Measurements from ENCODE around the gene TMCC2.

The TMCC2 gene

GRCh38 chr1:205237526-205238484, 10.1 kb downstream of the TMCC2 start:
- no peaks in the 10 kb centered on the region for H3K9me3 Mint-ChIP-seq
- DNase-seq (no peak), ATAC-seq (replicated peaks) (no peak)
- no peaks in the 10 kb centered on the region for H3K27me3 Mint-ChIP-seq
- peak overlapping the region in 1 of 2 donors; percentile 14 for H3K27ac Mint-ChIP-seq
- H3K4me3 Mint-ChIP-seq: no peak overlapping the region
- no peaks in the 10 kb centered on the region for H3K4me1 Mint-ChIP-seq (ENCODE audit: low read depth in 2 of 2)
- H3K36me3 Mint-ChIP-seq (ENCODE audit: insufficient read depth): no peaks in the 10 kb centered on the region

DNA sequence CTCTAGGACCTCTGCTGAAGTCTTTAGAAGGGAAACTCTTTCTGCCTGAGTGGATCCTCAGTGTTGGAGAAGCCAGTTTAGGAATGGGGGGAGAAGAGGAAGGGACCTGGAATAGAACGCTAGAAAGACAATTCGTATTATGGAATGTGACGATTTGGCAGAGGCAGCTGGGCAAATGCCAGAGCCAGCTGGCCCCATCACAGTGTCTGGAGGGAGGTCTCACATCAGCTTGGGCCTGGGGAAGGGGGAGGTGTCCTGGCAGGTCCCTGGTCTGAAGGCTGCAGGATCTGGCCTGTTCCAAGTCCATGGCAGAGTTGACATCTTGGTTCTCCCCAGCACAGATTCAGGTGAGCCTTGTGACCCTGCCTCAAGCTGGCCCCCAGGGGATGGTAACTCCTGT, 11.3 kb downstream of the TMCC2 start:
- Mint-ChIP-seq H3K4me1 (ENCODE audit: low read depth in 2 of 2) (no peaks in the 10 kb centered on the region), H3K36me3 (ENCODE audit: insufficient read depth) (no peaks in the 10 kb centered on the region), H3K4me3 (no peak overlapping the region), H3K27ac (no peak overlapping the region), H3K27me3 (no peaks in the 10 kb centered on the region), H3K9me3 (no peaks in the 10 kb centered on the region)
- DNase-seq (no peak), ATAC-seq (replicated peaks) (no peak)

GRCh38 chr1:205240118-205240517, 12.4 kb downstream of the TMCC2 start:
- no peaks in the 10 kb centered on the region for H3K9me3 Mint-ChIP-seq
- H3K4me3 Mint-ChIP-seq: no peak overlapping the region
- H3K36me3 Mint-ChIP-seq (ENCODE audit: insufficient read depth): no peaks in the 10 kb centered on the region
- no peaks in the 10 kb centered on the region for H3K4me1 Mint-ChIP-seq (ENCODE audit: low read depth in 2 of 2)
- H3K27me3 Mint-ChIP-seq: no peaks in the 10 kb centered on the region
- ATAC-seq (replicated peaks): no peak
- H3K27ac Mint-ChIP-seq: no peak overlapping the region
- no peak for DNase-seq

DNA sequence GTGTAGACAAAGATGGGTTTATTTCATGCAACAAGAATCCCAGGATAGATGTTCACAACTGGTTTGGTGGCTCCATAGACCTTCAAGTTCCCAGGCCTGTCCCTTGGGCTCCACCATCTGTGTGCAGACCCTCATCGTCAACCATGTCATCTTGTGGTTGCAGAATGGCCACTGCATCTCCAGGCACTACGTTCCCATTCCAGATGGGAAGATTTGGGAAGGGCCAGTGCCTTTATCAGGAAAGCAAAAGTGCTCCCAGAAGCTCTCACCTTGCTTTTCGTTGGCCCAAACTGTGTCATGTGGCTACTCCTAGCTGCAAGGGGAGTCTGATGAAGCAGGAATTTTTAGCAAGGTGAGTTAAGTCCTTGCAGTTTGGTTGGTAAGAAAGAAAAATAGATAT, 12.8 kb downstream of the TMCC2 start:
- Mint-ChIP-seq H3K4me1 (ENCODE audit: low read depth in 2 of 2) (no peaks in the 10 kb centered on the region), H3K27me3 (no peaks in the 10 kb centered on the region), H3K4me3 (no peak overlapping the region), H3K9me3 (no peaks in the 10 kb centered on the region), H3K27ac (no peak overlapping the region), H3K36me3 (ENCODE audit: insufficient read depth) (no peaks in the 10 kb centered on the region)
- DNase-seq (no peak), ATAC-seq (replicated peaks) (no peak)

DNA sequence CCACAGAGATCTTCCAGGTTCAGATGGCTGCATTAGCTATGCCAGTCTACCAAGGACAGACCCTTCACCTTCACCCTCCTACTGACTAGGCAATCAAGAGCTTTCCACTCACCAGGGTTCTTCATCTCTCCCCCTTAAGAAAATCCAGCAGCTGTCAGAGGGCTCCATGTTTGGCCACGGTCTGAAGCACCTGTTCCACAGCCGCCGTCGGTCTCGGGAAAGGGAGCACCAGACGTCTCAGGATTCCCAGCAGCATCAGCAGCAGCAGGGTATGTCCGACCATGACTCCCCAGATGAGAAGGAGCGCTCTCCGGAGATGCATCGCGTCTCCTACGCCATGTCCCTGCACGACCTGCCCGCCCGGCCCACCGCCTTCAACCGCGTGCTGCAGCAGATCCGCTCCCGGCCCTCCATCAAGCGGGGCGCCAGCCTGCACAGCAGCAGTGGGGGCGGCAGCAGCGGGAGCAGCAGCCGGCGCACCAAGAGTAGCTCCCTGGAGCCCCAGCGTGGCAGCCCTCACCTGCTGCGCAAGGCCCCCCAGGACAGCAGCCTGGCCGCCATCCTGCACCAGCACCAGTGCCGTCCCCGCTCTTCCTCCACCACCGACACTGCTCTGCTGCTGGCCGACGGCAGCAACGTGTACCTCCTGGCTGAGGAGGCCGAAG, 13.8 kb downstream of the TMCC2 start:
- no peak overlapping the region for H3K4me3 Mint-ChIP-seq
- no peaks in the 10 kb centered on the region for H3K36me3 Mint-ChIP-seq (ENCODE audit: insufficient read depth)
- no peaks in the 10 kb centered on the region for H3K9me3 Mint-ChIP-seq
- peaks cover 0 to 4% of the 10 kb centered on the region in 2 donors for H3K4me1 Mint-ChIP-seq (ENCODE audit: low read depth in 2 of 2)
- ATAC-seq (replicated peaks): no peak
- H3K27me3 Mint-ChIP-seq: no peaks in the 10 kb centered on the region
- H3K27ac Mint-ChIP-seq: no peak overlapping the region
- DNase-seq: no peak

DNA sequence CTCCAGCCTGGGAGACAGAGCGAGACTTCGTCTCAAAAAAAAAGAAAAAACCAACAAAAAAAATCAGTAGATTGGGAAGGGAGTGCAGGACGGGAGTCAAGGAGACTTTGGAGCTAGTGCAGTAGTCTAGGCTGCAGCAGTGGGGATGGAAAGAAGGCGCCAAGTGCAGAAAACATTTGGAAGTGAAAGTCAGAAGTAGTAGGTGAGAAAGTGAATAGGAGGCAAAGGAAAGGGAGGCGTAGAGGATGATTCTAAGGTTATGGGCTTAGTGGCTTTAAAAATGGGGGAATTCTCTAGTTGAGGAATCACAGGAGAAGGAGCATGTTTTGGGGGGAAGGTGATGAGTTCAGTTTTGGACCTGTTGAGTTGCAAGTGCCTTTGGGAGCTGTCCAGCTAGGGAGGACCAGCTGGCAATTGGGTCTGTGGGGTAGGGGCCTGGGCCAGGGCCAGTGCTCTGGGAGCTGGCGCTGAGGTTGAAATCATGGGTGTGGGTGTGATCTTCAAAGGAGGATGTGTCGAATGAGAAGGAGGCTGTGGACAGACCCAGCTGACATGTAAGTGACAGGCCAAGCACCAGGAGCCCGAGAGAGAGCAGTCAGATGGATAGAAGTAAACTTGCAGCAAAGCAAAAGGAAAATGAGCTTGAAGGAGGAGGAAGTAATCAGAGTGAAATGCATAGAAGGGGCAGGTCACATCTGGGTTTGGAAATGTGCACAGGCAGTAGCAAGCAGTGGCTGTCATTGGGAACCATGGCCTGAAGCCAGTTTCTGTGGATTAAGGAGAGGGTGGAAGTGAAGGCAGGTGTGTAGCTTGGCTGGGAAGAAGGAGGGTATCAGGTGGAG, 15.8 kb downstream of the TMCC2 start:
- DNase-seq (no peak), ATAC-seq (replicated peaks) (no peak)
- H3K27ac Mint-ChIP-seq: no peak overlapping the region
- peaks cover 1 to 4% of the 10 kb centered on the region in 2 donors for H3K4me1 Mint-ChIP-seq (ENCODE audit: low read depth in 2 of 2)
- no peaks in the 10 kb centered on the region for H3K36me3 Mint-ChIP-seq (ENCODE audit: insufficient read depth)
- H3K4me3 Mint-ChIP-seq: no peak overlapping the region
- no peaks in the 10 kb centered on the region for H3K27me3 Mint-ChIP-seq
- no peaks in the 10 kb centered on the region for H3K9me3 Mint-ChIP-seq

- no peak overlapping the region for H3K4me3 Mint-ChIP-seq
- no peaks in the 10 kb centered on the region for H3K36me3 Mint-ChIP-seq (ENCODE audit: insufficient read depth)
- no peak for ATAC-seq (replicated peaks)
- no peak for DNase-seq
- H3K27me3 Mint-ChIP-seq: no peaks in the 10 kb centered on the region
- peaks cover 1 to 4% of the 10 kb centered on the region in 2 donors for H3K4me1 Mint-ChIP-seq (ENCODE audit: low read depth in 2 of 2)
- no peak overlapping the region for H3K27ac Mint-ChIP-seq
- no peaks in the 10 kb centered on the region for H3K9me3 Mint-ChIP-seq
These were observed 16.6 kb downstream of the TMCC2 start for GRCh38 chr1:205244384-205244783.

- ATAC-seq (replicated peaks): no peak
- Mint-ChIP-seq H3K9me3 (no peaks in the 10 kb centered on the region), H3K27me3 (no peaks in the 10 kb centered on the region), H3K36me3 (ENCODE audit: insufficient read depth) (no peaks in the 10 kb centered on the region), H3K4me3 (no peak overlapping the region), H3K4me1 (ENCODE audit: low read depth in 2 of 2) (peaks cover 1 to 4% of the 10 kb centered on the region in 2 donors), H3K27ac (no peak overlapping the region)
- DNase-seq: no peak
These were observed 17.4 kb downstream of the TMCC2 start for GRCh38 chr1:205245096-205245495.

DNA sequence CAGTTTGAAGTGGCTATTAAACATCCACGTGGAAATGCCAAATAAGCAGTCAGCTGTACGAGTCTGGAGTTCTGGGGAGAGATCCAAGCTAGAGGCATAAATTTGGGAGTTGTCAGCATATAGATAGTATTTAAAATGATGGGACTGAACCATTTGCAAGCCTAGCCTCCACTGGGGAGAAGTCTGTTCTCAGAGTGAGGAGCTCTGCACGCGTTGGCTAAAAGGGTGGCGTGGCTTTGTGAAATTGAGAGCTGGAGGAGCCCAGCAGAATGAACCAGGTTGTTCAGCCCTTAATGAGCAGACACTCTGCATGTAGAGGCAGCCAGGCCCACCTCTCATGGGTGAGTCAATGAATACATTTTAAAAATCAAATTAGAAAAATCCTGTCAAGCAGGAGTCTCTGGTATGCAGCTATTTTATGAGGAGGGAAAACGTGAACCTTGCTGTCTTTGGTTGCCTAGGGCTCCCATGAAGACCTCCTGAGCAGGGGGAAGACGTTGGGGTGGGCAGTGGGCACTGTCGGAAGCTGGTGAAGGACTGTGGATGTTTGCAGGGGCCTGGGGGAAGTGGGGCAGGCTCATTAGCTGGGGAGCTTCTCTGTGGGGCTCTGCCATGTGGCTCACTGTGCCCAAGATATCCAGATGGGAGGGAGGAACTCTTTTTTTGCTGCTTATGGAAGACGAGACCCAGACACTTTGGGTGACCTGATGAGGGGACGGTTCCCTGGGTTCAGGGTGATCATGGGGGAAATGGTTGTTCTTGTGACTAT, 18.8 kb downstream of the TMCC2 start:
- peak overlapping the region in 1 of 2 donors; percentile 42 for H3K27ac Mint-ChIP-seq
- H3K36me3 Mint-ChIP-seq (ENCODE audit: insufficient read depth): no peaks in the 10 kb centered on the region
- no peak overlapping the region for H3K4me3 Mint-ChIP-seq
- peaks cover 1 to 4% of the 10 kb centered on the region in 2 donors for H3K4me1 Mint-ChIP-seq (ENCODE audit: low read depth in 2 of 2)
- DNase-seq (no peak), ATAC-seq (replicated peaks) (no peak)
- H3K27me3 Mint-ChIP-seq: no peaks in the 10 kb centered on the region
- H3K9me3 Mint-ChIP-seq: no peaks in the 10 kb centered on the region

GRCh38 chr1:205247130-205247921, 19.6 kb downstream of the TMCC2 start:
- H3K27ac Mint-ChIP-seq: peak overlapping the region in 1 of 2 donors; percentile 42
- H3K36me3 Mint-ChIP-seq (ENCODE audit: insufficient read depth): no peaks in the 10 kb centered on the region
- H3K4me3 Mint-ChIP-seq: no peak overlapping the region
- H3K27me3 Mint-ChIP-seq: no peaks in the 10 kb centered on the region
- H3K9me3 Mint-ChIP-seq: no peaks in the 10 kb centered on the region
- no peak for ATAC-seq (replicated peaks)
- H3K4me1 Mint-ChIP-seq (ENCODE audit: low read depth in 2 of 2): peaks cover 1 to 4% of the 10 kb centered on the region in 2 donors
- no peak for DNase-seq

DNA sequence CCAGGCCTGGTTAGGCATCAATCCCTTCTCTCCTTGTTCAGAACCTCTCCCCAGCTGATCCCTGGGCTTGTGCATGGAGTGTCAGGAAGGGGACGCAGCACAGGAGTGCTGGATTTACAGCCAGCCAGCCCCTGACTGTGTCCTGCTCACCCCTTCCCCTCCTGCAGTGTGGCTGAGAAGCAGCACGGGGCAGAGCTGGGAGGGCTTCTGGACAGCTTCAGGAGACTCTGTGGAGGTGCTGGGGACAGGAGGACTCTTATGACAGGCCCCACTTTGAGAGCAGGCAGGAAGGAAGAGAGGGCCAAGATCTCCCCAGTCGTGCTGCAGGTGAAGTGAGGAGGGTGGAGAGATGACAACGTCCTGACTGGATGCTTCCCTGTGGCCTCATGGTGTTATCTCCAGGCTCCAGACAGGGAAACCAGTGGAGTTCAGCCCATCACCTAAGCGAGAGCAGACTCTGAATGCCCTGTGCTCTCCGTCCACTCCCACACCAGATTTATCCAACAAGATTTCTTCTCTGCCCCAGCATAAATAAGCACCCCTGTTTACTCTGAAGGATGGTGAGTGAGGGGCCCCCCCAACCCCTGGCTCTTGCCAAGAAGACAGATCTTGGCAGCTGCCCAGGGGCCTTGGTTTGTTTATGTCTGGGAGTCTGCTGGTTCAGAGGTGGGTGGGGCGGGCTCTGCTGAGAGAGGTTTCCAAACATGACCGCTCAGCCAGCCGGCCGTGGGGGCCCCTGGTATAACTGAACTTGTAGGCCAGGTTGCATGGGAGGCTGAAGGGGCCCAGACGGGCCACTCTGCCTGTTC, 21.3 kb downstream of the TMCC2 start:
- Mint-ChIP-seq H3K4me3 (no peak overlapping the region), H3K36me3 (ENCODE audit: insufficient read depth) (no peaks in the 10 kb centered on the region), H3K4me1 (ENCODE audit: low read depth in 2 of 2) (peaks cover 1 to 4% of the 10 kb centered on the region in 2 donors)

GRCh38 chr1:205249651-205250050, 21.9 kb downstream of the TMCC2 start:
- H3K4me3 Mint-ChIP-seq: no peak overlapping the region
- peaks cover 1 to 4% of the 10 kb centered on the region in 2 donors for H3K4me1 Mint-ChIP-seq (ENCODE audit: low read depth in 2 of 2)
- no peaks in the 10 kb centered on the region for H3K36me3 Mint-ChIP-seq (ENCODE audit: insufficient read depth)
- no peak for DNase-seq
- H3K27me3 Mint-ChIP-seq: no peaks in the 10 kb centered on the region
- H3K27ac Mint-ChIP-seq: no peak overlapping the region
- no peak for ATAC-seq (replicated peaks)
- no peaks in the 10 kb centered on the region for H3K9me3 Mint-ChIP-seq

More for the DNA sequence above, 21.3 kb downstream of the TMCC2 start:
- Mint-ChIP-seq H3K27ac (peak overlapping the region in 1 of 2 donors; percentile 12), H3K9me3 (no peaks in the 10 kb centered on the region), H3K27me3 (no peaks in the 10 kb centered on the region)
- ATAC-seq (replicated peaks) (no peak), DNase-seq (no peak)

Data from effector memory CD8-positive, alpha-beta T cell (primary cell).